NOMO-1 (cell line): ENCODE measurements around the gene KNDC1.
A peak's percentile ranks its signal among the peaks of the same experiment; 100 is the strongest.
"Not testable (repeated sequence)": the region's sequence is repeated elsewhere in the genome, so short reads cannot be mapped to it uniquely, and the experiment has no call there.

Experiments used
- DNase-seq, 2 experiments: peaks; one replicate each; lab custom pipeline; 2025; ENCODE audit not compliant: unreplicated experiment in 2 of 2; lab: John Stamatoyannopoulos, UW

KNDC1 gene

GRCh38 chr10:133159950-133160825, at the start of gene KNDC1:
Gene KNDC1, plus strand, starts transcription at chr10:133160219. Its CDS starts 249 bp downstream, at chr10:133160468.
- DNase-seq, result no peak

DNA sequence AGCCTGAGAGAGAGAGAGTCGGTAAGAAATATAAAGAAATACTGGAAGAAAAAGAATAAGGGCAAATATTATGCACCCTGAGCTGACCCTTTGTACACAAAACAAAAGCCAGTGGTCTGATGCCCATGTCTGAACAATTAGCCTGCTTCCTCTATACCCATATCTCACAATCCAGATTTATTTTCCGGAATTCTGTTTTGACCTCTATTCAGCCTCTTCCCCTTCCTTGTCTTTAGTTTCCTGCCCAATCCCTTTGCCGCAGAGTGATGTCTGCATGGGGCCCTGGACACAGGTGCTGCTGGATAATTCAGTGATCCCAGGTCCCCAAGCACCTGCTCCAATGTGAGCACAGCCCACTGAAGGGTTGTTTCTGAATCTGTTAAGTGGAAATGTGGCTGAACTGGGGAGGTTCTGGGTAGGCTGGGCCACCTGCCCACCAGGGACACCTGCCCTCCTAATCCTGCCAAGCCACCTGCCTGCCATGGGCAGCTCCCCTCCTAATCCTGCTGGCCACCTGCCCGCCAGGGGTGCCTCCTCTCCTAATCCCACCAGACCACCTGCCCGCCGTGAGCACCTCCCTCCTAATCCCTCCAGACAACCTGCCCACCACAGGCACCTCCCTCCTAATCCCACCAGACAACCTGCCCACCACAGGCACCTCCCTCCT, 49.3 kb upstream of the KNDC1 start:
- no peak for DNase-seq

DNA sequence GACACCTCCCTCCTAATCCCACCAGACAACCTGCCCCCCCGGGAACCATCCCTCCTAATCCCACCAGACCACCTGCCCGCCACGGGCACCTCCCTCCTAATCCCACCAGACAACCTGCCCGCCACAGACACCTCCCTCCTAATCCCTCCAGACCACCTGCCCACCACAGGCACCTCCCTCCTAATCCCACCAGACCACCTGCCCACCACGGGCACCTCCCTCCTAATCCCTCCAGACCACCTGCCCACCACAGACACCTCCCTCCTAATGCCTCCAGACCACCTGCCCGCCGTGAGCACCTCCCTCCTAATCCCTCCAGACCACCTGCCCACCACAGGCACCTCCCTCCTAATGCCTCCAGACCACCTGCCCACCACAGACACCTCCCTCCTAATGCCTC, 48.4 kb upstream of the KNDC1 start:
- not testable (repeated sequence) for DNase-seq

DNA sequence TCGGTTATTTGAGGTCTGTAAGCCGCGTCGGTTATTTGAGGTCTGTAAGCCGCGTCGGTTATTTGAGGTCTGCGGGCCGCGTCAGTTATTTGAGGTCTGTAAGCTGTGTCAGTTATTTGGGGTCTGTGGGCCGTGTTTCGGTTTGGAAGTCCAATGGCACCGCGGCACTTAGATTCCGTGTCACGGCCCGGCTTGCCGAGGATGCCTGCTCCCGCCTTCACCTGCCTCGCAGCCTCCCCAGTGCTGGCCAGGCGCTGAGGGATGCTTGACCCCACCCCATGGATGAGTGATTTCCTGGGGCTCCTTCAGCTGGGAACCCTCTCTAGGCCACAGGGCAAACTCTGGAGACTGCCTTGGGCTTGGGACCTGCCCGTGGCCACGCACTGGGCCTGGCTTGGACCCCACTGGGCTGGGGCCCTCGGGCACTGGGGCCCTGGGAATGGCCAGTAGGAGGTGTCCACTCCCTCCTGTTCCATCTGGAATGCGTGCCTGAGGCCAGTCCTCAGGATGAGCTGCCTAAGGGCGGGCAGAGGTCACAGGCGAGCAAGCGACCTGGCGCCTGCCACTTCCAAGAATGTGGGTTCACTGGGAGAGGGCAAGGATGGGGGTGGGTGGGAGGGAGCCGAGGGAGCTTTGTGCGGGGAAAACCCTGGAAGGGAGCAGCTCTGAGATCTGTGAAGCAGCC, 46.7 kb upstream of the KNDC1 start:
- DNase-seq, result no peak

DNA sequence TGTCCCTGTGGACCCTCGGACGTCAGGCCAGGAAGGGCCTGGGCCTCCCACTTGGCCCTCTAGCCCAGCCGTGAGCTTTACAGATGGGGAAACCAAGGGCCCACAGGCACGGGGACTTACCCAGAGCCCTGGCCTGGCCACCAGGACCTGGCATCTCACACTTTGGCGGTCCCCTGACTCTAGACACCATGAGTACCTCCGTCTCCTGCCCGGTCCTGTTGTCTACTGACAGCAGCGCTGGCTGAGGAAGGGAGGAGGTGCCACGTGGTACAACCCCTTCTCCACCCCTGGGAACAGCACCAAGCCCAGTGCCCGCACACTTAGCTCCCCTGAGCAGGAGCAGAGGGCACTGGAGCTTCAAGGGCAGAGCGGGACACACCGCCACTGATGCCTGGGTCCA, 46.2 kb upstream of the KNDC1 start:
- DNase-seq, result no peak

DNA sequence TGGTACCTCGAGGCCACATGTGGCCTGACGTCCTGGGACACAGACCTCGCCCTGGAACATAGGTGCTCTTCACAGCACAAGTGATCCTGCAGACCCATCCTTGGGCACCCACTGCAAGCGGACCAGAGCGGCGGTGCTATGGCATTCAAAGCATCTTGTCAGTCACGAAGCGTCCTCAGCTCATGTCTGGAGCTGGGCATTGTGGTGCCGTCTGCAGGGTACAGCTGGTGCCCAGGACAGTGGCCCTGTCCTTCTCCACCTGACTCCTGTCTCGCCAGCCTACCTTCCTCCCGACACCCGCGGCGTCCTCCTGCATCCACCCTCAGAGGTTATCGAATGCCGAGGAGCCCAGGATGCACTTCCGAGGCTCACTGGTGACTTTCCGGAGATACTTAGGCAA, 45.8 kb upstream of the KNDC1 start:
- no peak for DNase-seq

- no peak for DNase-seq
Measured at GRCh38 chr10:133114726-133115452, 45.1 kb upstream of the KNDC1 start.

DNA sequence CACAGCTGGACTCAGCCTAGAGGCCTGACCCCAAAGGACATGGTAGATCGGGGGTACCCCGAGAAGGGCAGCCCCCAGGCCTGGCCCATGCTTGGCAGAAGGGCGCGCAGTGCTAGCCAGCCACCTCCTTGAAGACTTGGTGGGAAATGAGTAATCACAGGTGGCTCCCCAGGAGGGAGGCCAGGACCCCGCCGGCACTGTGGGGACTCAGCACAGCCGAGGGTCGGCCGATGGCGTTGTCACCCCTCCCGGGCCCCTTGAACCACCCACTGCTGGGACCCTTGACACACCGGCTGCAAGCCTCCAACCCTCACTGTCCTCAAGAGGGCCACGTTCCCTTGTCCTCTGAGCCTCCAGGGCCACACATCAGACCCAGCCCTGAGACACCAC, 44.6 kb upstream of the KNDC1 start:
- no peak for DNase-seq

- no peak for DNase-seq
Measured at GRCh38 chr10:133115976-133116375, 44.0 kb upstream of the KNDC1 start.

- DNase-seq, result no peak
Measured at GRCh38 chr10:133116455-133116854, 43.6 kb upstream of the KNDC1 start.

GRCh38 chr10:133117036-133117687, 42.9 kb upstream of the KNDC1 start:
- no peak for DNase-seq

DNA sequence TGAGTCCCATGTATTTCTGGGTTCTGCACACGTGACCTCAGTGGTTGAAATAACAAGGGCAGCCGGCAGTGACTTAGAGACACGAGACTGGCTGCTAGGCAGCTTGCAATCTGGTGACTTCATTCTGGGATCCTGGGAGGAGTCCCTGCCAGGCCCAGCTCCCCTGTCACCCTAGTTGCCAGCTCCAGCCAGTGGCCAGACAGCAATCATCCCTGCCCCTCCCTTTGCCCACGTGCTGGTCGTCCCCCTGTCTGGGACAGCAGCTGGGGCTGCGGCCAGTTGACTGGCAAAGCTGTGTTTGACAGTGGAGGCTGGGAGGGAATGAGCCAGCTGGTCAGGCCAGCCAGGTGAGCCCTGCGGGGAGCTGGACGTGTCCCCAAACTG, 42.3 kb upstream of the KNDC1 start:
- no peak for DNase-seq

- no peak for DNase-seq
Measured at GRCh38 chr10:133121479-133121878, 38.5 kb upstream of the KNDC1 start.

DNA sequence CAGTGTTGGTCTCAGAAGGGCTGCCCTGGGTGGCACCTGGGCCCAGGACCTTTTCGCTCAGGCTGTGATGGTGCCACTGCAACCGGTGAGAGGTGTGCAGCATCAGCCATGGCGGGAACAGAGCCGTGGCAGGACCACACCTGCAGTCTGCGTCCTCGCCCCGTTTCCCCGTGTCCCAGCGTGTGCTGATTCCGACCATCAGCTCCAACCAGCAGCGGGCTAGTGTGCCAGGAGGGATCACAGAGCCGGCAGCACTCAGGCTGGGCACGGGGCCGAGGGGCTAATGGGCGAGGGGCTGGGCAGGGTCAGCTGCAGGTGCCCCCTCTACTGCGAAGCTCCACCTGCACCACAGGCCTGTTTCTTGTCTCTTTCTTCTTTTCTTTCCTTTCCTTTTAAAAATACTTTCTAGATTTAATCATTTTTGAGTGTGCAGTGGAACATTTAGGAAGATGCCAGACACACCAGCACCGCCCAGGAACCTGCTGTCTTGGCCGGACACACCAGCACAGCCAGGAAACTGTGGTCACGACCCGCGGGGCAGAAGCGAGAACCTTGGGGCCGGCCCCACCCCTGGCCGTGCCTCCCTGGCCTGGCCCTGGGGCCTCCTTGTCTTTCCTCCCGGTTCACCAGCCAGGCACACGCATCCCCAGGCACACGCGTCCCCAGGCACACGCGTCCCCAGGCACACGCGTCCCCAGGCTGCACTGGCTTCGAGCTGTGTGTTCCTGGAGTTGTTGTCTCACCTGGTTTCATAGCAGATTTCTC, 37.7 kb upstream of the KNDC1 start:
- no peak for DNase-seq

DNA sequence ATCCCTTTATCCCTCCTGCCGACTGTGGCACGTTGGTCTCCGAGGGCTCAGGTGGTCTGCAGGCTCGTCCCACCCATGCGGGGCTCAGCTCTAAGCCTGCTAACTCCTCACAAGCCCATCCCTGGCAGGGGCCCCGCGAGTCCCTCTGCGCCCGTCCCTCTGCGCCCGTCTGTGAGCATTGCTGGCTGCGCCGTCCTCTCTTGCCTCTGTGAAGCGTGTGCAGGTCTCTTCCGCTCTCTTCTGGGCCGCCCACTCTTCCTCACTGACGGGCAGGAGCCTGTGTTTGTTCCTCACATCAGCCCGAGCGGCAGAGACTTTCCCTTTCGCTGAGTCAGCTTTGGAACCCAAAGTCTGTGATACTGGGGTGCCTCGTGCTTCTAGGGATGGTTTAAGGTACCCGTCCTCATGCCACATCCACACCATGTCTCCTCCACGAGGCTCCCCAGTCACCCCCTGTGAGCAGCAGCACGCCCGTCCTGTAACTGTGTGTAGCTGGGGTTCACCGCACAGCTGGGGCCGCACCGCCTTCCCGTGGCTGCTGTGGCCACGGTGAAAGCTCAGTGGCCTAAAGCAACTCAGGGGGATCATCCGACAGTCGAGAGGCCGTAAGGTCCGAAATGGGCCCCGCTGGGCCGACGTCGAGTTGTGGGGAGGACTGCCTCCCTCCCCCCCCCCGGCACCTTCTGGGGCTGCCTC, 36.8 kb upstream of the KNDC1 start:
- DNase-seq, result no peak

DNA sequence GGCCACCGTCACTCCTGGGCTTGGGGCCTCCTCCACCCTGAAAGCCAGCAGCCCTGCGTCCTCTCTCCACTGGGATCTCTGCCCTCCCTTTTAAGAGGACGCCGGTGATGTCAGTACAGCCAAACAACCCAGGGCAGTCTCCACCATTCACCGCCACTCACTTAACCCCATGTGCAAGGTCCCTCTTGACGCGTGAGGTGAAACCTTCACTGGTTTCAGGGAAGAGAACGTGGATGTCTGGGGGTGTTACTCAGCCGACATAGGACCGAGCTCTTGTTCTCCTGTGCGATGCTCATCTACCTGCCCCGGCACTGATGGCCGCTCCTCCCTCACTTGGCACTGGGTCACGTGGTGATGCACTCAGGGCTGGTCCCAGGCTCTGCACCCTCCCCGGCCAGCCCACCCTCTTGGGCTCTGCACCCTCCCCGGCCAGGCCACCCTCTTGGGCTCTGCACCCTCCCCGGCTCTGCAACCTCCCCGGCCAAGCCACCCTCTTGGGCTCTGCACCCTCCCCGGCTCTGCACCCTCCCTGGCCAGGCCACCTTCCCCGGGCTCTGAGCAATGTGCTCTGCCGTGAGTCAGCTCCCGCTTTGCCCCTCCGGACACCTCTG, 36.2 kb upstream of the KNDC1 start:
- DNase-seq, result no peak

GRCh38 chr10:133124357-133125211, 35.4 kb upstream of the KNDC1 start:
- DNase-seq, result peak; percentile 8 to 22

DNA sequence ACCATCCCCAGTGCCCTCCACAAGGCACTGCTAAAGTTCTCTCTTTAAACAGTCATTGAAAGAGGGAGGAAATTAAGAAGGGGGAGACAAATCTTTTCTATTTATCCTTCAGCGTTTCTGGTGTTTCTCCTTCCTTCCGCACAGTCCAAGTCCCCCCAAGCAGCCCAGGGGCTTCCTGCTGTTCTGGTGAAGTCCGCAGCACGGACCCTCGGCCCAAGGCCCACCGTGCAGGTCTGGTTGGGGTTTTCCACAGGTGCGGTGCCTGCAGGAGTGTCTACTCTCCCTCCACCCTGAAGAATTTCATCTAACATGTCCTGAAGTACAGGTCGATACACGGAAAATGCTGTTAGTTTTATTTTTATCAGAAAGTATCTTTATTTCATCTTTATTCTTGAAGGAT, 34.1 kb upstream of the KNDC1 start:
- DNase-seq, result no peak
